Stimulated activated CD4-positive, alpha-beta T cell treated with anti-CD3 and anti-CD28 coated beads, TNF-alpha, amount 100 ng/mL, for 48 hours (primary cell): ENCODE measurements around the gene TEDC1.
"Not testable (repeated sequence)": the region's sequence is repeated elsewhere in the genome, so short reads cannot be mapped to it uniquely, and the experiment has no call there.

Source experiments
- DNase-seq, 3 donors: peaks; one replicate each; pipeline ENCODE4 v3.0.0-alpha.2; 2020; ENCODE audit warnings: low read depth in 3 of 3

TEDC1 gene

DNA sequence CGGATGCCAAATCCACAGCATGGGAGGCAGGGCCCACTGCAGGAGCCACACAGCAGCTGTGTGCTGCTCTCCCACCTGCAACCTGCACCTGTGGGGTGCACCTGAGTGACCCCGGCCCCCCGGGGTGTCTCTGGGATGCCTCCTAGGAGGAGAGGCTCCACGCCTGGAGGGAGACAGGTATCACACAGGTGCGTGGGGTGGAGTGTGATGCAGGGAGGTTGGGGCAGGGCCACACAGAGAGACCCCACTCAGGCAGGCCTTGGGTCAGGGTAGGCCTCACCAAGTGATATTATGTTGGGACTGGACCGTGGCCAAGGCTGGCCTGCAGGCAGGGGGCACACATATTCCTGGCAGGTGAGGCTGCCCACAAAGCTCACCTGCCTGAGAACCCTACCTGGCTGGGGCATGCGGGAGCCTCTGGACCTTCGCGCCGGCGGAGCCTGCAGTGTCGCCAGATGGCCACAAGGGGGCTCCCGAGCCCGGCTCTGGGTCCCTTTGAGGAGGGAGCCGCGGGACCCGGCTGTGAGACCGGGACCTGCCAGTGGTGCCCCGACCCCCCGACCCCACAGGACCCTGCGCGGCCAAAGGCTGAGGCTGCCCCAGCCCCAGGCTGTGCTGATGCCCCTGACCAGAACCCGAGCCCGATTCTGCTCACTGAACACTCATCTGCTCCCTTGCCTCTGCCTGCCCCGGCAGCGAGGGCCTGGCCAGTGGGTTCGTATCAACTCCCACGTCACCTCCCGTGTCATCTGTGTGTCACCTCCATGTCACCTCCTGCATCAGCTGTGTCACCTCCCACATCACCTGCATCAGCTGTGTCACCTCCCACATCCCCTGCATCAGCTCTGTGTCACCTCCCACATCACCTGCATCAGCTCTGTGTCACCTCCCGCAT is 46.8 kb downstream of the TEDC1 start:
- DNase-seq, result peak in 2 of 3 donors; percentile 52 to 58

DNA sequence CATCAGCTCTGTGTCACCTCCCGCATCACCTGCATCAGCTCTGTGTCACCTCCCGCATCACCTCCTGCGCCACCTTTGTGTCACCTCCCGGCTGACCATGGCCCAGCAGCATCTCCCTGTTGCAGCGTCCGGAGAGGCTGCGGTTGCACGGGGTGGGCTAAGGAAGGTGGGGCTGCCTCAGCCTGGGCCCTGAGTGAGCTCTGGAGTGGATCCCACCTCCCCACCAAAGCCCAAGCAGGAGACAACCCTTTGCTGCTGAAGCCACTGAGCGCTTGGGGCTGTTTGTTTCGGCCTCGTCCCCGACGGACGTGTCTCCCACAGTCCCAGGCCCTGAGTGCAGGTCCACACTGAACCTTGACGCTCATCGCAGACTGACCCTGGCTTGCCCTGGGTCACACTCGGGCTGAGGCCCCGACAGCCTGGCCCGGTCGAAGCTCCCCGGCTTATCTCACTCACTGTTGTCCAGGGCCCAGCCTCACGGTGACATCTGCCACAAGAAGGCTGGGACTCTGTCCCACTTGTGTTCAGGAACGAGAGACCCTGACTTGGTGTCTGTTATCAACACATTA is 47.5 kb downstream of the TEDC1 start:
- no peak for DNase-seq

- DNase-seq, result no peak
These were observed 49.8 kb downstream of the TEDC1 start for GRCh38 chr14:105540811-105541210.

- no peak for DNase-seq
These were observed 50.3 kb downstream of the TEDC1 start for GRCh38 chr14:105541218-105541875.

DNA sequence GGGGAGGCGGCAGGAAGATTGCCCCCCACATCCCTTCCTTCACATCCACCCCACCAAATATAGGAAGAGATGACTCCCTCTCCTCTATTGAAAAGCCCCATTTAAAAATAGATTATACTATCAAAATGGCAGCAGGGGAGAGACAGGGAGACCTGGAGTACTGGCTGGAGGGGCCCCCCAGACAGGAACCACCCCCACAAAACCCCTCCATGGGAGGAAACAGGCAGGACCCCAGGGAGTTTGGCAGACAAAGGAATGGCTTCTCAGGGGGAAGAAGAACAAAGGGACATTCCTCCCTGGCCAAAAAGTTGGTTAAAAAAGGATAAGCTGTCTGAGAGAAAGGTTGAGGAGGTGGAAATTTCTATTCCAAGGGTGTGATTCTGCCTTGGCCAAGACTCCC is 54.6 kb downstream of the TEDC1 start:
- not testable (repeated sequence) for DNase-seq

GRCh38 chr14:105546410-105546809 is 55.4 kb downstream of the TEDC1 start:
- DNase-seq, result not testable (repeated sequence)

DNA sequence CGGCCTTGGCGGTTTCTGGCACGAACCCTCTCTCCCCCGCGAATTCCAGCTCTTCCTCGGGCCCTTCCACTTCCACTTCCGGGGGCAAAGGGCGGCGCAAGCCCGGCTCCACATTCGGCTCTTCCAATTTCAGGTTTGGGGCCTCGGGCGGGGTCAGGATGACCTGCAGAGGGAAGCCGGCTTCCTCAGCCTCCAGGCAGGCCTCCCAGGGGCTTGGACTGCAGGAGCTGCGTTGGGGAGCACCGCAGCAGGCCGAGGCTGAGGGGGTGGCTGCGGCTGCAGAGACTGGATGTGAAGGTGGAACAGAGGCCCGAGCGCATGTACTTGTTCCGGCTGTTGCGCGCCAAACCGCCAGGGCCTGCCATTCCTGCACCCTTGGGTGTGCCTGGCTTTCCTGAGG is 56.0 kb downstream of the TEDC1 start:
- DNase-seq, result not testable (repeated sequence)

- DNase-seq, result no peak
These were observed 56.7 kb downstream of the TEDC1 start for GRCh38 chr14:105547741-105548169.
